ENCODE measurements around the gene SERPINA4.

Gene SERPINA4

DNA sequence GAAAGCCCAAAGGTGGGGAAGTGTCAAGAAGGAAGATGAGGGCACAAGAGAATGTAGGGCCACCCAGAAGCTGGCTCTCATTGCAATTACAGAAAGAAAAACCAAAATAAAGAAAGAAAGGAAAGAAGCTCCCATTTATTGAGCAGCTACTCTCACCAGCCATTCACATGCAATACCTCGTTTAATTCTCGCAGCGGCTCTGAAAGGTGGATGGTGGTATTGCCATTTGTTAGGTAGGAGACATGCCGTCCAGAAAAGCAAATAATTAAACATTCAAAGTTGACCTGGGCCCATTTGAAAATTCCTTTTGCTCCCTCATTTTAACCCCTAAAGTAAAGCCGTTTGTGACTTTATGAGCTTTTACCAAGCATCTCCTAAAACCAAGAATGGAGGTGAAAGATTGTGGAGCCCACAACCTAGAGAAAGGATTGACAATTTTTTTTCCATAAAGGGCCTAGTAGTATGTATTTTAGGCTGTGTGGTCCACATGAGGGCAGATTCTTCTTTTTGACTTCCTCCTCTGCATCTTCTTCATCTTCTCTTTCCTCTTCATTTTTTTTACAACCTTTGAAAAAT lies 56.2 kb downstream of the SERPINA4 start:
- Histone ChIP-seq H3K4me1 (ENCODE audit: control insufficient read depth, insufficient read depth, low read length, poor library complexity, severe bottlenecking) (peaks cover 3% of the 10 kb centered on the region), H3K36me3 (ENCODE audit: control insufficient read depth, insufficient read depth, low read length) (no peaks in the 10 kb centered on the region), H3K9me3 (ENCODE audit: control insufficient read depth, low read length) (peaks cover 27% of the 10 kb centered on the region), H3K4me3 (ENCODE audit: extremely low read depth, insufficient read depth, low read length, poor library complexity, severe bottlenecking) (no peak overlapping the region), H3K27ac (ENCODE audit: low read depth, low read length, severe bottlenecking) (no peak overlapping the region)
- WGBS, 2 experiments (ENCODE audit: insufficient coverage in 2 of 2), result 100% methylated on average over 1 of the region's 5 CpGs; no CpG with 5 or more reads in 1 of the 2 experiments

DNA sequence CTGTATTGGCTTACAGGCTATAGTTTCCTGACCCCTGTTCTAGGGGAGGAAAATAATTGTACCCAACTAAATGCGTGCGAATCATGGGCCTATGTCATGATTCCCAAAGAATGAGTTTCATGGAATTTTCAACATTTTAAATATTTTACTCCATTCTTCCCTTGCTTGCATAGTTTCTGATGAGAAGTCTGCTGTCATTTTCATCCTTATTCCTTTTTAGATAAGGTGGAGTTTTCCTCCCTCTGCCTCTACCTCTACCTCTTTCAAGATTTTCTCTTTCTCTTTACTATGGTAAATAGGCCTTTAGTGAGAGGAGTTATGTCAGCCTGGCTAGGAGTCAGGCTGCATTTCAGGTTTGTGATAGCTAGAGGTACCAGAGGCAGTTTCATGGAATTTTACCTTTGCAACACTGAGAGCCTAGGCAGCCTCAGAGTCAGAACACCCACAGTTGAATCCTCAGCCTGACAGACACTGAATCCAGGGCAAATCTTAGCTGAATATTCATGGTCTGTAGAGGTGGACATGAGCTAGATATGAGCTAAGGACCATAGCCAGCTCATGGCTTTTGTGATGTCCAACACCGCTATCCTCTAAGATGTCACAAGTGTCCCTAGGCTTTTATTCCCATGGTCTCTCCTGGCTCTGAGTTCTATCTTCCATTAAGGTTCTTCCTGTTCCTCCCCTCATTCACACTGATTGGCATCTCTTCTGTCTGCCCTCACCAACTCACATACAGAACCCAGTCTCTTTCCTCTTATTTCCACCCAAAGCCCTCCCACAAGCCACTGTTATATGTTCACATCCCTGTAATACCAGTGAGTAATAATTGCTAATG lies 57.0 kb downstream of the SERPINA4 start:
- H3K36me3 ChIP-seq (ENCODE audit: control insufficient read depth, insufficient read depth, low read length), result no peaks in the 10 kb centered on the region
- no peak overlapping the region for H3K27ac ChIP-seq (ENCODE audit: low read depth, low read length, severe bottlenecking)
- no peak overlapping the region for H3K4me3 ChIP-seq (ENCODE audit: extremely low read depth, insufficient read depth, low read length, poor library complexity, severe bottlenecking)
- no peaks in the 10 kb centered on the region for H3K4me1 ChIP-seq (ENCODE audit: control insufficient read depth, insufficient read depth, low read length, poor library complexity, severe bottlenecking)
- peaks cover 27% of the 10 kb centered on the region for H3K9me3 ChIP-seq (ENCODE audit: control insufficient read depth, low read length)
- WGBS, 2 experiments (ENCODE audit: insufficient coverage in 2 of 2), result 92 to 100% methylated on average over 1 to 2 of the region's 3 CpGs

DNA sequence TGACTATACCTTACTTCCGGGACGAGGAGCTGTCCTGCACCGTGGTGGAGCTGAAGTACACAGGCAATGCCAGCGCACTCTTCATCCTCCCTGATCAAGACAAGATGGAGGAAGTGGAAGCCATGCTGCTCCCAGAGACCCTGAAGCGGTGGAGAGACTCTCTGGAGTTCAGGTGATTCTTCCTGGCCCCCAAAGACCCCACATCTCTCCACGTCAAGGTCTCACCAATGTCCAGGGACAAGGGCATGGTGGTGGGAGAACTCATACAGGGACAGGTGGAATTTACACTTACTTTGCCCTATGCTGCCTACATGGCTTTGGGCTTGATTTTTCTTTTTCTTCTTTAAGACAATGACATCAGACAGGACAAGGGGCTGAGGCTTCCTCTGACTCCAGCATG lies 58.1 kb downstream of the SERPINA4 start:
- Histone ChIP-seq H3K4me3 (ENCODE audit: extremely low read depth, insufficient read depth, low read length, poor library complexity, severe bottlenecking) (no peak overlapping the region), H3K27ac (ENCODE audit: low read depth, low read length, severe bottlenecking) (no peak overlapping the region), H3K4me1 (ENCODE audit: control insufficient read depth, insufficient read depth, low read length, poor library complexity, severe bottlenecking) (no peaks in the 10 kb centered on the region), H3K9me3 (ENCODE audit: control insufficient read depth, low read length) (peaks cover 27% of the 10 kb centered on the region), H3K36me3 (ENCODE audit: control insufficient read depth, insufficient read depth, low read length) (no peaks in the 10 kb centered on the region)
- WGBS, 2 experiments (ENCODE audit: insufficient coverage in 2 of 2), result 59 to 85% methylated on average over 3 to 6 of the region's 6 CpGs

All from mesodermal cell (in vitro differentiated cells).